Left hindlimb (tissue), 1 donor: ENCODE data around the gene C1QL4.
"Not testable (repeated sequence)": the region's sequence is repeated elsewhere in the genome, so short reads cannot be mapped to it uniquely, and the experiment has no call there.

Source experiments
- DNase-seq: peaks from one replicate; pipeline ENCODE4 v3.0.0-alpha.2; 2018

Gene C1QL4

GRCh38 chr12:49347311-49348193, 10.6 kb upstream of the C1QL4 start:
- DNase-seq = peak; percentile 83

GRCh38 chr12:49346659-49347310, 9.8 kb upstream of the C1QL4 start, which contains the start of gene DNAJC22:
DNAJC22 (plus strand) TSS chr12:49346888; CDS start chr12:49348873, 1,985 bp downstream.
- DNase-seq = no peak

- DNase-seq = no peak
Observed at GRCh38 chr12:49345825-49346658, 9.1 kb upstream of the C1QL4 start.

GRCh38 chr12:49345051-49345824, 8.2 kb upstream of the C1QL4 start:
- DNase-seq = no peak

- DNase-seq = no peak
Observed at GRCh38 chr12:49344486-49345050, 7.6 kb upstream of the C1QL4 start.

- DNase-seq = no peak
Observed at GRCh38 chr12:49342914-49343731, 6.1 kb upstream of the C1QL4 start.

GRCh38 chr12:49342066-49342913, 5.3 kb upstream of the C1QL4 start:
- DNase-seq = peak; percentile 79

GRCh38 chr12:49341777-49342065, 4.7 kb upstream of the C1QL4 start:
- no peak for DNase-seq

- DNase-seq = no peak
Observed at GRCh38 chr12:49340971-49341776, 4.2 kb upstream of the C1QL4 start.

GRCh38 chr12:49340095-49340870, 3.3 kb upstream of the C1QL4 start:
- no peak for DNase-seq

GRCh38 chr12:49339464-49339861, 2.5 kb upstream of the C1QL4 start:
- no peak for DNase-seq

- no peak for DNase-seq
Observed at GRCh38 chr12:49338830-49339463, 2.0 kb upstream of the C1QL4 start.

GRCh38 chr12:49335955-49336644, 888 bp downstream of the C1QL4 start:
- no peak for DNase-seq

GRCh38 chr12:49335118-49335954, 1.7 kb downstream of the C1QL4 start:
- DNase-seq = no peak

GRCh38 chr12:49334681-49335080, 2.3 kb downstream of the C1QL4 start:
- DNase-seq = no peak

GRCh38 chr12:49334226-49334625, 2.8 kb downstream of the C1QL4 start:
- DNase-seq = no peak

GRCh38 chr12:49333778-49334177, 3.2 kb downstream of the C1QL4 start:
- DNase-seq = not testable (repeated sequence)
